NCI-H2171 treated with DMSO at 0.1 percent for 48 hours (cell line): ENCODE measurements around the gene KCNC1.

Experiments
- DNase-seq: peaks from one replicate; lab custom pipeline; 2025; lab: John Stamatoyannopoulos, UW

The KCNC1 gene

GRCh38 chr11:17827006-17827405 is 92.4 kb downstream of the KCNC1 start:
- DNase-seq, result no peak

GRCh38 chr11:17828311-17828751 is 93.8 kb downstream of the KCNC1 start:
- no peak for DNase-seq

GRCh38 chr11:17831228-17831627 is 96.6 kb downstream of the KCNC1 start:
- no peak for DNase-seq

GRCh38 chr11:17831883-17832282 is 97.3 kb downstream of the KCNC1 start:
- no peak for DNase-seq
